NCI-H2107 (cell line): ENCODE measurements around the gene TNFAIP3.

ENCODE experiments used
- DNase-seq: peaks from one replicate; lab custom pipeline; 2025; lab: John Stamatoyannopoulos, UW

Gene TNFAIP3

GRCh38 chr6:137864812-137865508, 2.1 kb upstream of the TNFAIP3 start:
- DNase-seq = no peak

DNA sequence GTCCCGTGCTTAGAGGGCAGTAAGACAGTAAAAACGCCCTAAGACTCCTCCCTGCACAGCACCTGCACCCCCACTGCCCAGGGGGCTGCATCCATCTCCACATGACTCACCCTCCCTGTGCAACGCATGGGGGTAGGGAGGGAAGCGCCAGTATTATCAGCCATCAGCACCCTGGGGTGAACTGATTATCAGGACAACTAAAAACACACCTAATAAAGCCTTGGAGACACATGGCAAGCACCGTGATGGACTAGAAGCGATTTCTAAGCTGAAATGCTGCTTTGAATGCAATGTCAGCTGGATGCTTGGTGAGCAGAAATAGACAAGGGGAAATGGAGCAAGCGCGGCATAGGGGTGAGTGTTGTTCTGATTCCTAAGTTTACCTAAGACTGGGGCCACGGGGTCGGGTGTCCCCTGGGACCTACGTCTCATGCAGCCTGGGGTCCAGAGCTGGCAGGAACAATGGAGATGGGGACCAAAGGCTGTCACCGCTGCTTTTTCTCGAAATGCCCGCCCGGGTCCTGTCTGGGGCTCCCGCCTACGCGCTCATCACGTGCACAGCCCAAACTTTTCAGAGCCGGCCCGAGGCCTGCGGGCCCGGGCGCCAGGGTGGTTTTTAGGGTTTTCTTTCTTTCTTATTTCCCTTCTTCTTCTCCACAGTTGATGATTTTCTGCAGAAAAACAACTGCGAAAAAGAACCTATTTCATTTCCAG, 702 bp upstream of the TNFAIP3 start:
- DNase-seq = no peak

- no peak for DNase-seq
Observed at GRCh38 chr6:137867685-137868509, 838 bp downstream of the TNFAIP3 start.

- no peak for DNase-seq
Observed at GRCh38 chr6:137868721-137869548, 1.9 kb downstream of the TNFAIP3 start.

DNA sequence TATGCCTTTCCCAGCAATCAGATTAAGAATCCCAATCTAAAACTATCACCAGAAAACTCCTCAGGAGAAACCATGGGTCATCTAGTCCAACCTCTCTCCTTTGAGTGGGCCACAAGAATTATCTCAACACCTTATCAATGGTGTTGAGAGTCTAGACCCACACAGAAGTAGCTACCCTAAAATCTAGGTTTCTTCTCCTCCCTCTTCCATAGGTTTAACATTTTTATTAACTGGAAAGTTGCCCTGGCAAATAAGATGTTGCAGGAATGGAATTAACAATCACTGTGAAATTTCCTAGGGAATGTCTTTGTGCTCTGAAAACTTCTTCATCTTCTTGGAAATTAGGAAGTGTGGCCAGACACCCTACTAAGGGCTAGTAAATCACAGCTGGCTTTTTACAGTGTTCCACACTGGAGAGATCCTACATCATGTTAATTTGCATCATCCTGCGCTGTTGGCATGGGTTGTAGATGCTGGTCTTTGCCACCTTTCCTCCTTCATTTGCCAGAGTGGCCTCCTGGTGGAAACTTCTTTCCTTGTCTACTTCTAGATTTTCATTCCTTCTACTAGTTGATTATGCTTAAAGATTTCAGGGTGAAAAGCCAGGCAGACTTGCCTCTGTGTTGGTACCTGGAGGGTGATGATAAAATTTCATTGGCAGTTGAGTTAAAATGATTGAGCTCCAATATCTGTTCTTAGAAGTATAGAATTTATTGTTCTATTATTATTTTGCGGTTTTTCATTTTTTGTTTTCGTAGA, 2.7 kb downstream of the TNFAIP3 start:
- no peak for DNase-seq

DNA sequence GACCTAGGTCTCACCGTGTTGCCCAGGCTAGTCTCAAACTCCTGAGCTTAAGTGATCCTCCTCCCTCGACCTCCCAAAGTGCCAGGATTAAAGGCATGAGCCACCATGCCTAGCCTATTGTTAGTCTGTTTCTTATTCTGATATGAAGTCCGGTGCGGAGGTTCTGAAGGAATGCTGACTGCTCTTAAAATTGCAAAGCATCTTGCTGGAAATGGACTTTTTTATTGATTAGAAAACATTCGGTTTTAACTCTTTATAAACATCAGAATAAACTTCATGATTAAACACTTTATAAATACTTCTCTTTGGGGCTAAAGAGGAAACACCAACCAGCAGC, 3.2 kb downstream of the TNFAIP3 start:
- no peak for DNase-seq

DNA sequence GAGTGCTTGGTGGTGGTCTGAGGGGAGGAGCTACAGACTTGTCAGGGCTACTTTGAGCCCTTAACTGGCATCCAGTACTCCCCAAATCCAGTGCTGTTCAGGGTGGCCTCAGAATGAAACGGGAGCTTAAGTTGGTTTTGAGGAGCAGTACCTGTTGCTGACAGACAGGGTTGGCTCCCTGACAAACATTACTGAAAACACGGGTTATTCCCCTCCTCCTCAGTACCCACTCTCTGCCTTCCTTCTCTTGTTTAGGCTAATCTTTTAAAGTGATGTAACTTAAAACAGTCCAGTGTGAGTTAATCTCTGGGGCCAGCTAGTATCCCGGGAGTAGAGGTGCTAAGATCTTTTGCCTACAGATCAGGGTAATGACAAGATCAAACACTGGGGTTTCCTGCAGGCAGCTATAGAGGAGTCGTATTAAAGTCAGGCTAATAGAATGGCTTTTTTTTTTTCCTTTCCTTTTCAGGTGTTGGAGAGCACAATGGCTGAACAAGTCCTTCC, 3.7 kb downstream of the TNFAIP3 start:
- no peak for DNase-seq

GRCh38 chr6:137871291-137871690, 4.2 kb downstream of the TNFAIP3 start:
- DNase-seq = no peak

DNA sequence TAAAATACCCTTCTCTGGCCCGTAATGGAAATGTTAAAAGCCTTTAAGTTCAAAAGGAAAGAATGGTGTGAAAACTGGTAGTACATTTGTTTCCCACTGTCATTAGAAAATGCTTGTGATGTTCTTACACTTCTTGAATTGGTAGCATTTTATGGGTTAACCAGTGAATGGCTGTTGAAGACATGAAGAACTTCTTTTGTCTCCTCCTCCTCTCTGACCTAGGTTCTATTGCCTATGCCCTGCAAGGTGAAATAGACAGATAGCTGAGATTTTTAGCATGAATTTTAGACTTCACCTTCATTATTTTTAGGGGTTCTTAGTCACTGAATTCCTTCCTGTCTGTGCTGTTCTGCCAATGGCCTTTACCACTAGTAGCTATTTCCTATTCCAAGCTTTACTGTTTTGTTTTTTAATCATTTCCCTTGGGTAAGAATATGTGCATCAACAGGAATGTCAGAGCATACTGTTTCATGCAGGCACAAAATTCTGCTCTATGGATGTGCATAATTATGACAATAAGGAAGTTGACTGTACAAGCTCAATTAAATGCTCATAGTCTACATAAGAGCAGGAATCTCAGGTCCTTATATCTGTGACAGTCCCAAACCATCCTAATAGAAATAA, 4.9 kb downstream of the TNFAIP3 start:
- DNase-seq = no peak

GRCh38 chr6:137872581-137873115, 5.6 kb downstream of the TNFAIP3 start:
- DNase-seq = no peak

DNA sequence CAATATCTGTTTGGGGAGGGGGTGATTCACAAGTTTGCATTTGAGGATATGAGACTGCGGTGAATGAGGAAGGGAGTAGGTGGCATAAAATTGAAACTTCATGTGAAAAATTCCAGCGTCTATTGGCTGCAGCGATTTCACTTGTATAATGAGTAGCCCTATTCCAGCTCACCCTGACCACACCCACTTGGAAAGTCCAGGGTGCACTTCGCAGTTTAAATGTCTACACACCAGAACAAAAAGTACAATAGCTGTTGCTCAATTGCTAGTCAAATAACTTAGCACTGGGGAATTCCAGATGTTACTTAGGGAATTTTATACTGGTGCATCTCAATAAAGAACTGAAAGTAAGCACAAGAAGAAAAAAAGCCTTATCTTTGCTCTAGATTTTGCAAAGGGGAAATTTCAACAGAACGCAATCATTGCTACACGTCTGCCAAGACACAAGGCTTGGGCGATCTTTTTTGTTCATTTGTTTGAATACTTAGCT, 6.3 kb downstream of the TNFAIP3 start:
- DNase-seq = no peak

GRCh38 chr6:137874204-137875057, 7.4 kb downstream of the TNFAIP3 start:
- DNase-seq = no peak

DNA sequence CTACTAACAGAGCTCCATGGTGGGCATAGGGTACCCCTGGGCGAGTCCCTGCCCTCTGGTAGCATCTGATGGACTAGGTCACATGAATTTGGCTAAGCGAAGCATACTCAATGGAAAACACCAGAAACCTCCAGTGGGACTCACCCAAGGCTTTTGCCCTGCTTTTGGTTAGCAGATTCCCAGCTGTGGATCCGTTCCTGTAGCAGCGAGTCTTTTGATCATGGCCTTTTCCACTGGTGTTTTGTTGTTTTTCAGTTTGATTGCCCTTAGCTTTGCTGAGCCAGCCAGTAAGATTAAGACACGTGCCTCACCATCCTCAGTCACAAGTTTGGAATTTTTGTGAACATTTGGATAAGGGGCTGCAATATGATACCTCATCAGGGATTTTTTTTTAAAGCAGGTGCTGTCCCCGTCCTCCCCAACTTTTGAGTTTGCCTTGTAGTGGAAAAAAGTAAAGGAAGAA, 8.0 kb downstream of the TNFAIP3 start:
- DNase-seq = no peak

GRCh38 chr6:137875606-137876005, 8.5 kb downstream of the TNFAIP3 start:
- DNase-seq = no peak

DNA sequence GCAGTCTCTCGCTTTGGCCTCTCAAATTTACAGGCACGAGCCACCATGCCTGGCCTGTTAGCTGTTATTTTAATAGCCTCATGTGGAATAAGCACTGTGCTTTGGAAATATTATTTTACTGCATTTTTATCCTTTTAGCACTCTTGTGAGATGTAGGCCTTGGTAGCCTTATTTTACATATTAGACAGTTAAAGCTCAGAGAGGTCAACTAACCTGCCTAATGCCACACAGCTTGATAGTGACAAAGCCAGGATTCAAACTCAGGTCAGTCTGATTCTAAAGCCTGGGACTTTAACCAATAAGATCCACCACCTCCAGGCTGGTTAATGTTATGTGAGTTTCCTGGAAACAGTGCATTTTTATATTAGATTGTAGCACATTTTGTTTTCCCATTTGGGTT, 9.5 kb downstream of the TNFAIP3 start:
- DNase-seq = no peak

DNA sequence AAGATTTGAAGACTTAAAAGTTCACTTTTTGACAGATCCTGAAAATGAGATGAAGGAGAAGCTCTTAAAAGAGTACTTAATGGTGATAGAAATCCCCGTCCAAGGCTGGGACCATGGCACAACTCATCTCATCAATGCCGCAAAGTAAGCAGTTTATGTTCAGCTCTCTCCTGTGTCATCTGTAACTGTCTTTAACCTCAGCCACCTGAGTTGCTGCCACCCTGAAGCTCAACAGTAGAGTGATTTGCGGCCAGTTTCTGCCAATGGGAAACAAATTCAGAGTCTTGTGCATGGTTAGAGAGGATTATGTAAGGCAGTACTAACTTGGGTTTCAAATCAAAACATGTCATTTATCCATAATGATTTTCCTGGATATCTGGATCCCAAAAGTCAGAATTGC, 10.1 kb downstream of the TNFAIP3 start:
- no peak for DNase-seq

DNA sequence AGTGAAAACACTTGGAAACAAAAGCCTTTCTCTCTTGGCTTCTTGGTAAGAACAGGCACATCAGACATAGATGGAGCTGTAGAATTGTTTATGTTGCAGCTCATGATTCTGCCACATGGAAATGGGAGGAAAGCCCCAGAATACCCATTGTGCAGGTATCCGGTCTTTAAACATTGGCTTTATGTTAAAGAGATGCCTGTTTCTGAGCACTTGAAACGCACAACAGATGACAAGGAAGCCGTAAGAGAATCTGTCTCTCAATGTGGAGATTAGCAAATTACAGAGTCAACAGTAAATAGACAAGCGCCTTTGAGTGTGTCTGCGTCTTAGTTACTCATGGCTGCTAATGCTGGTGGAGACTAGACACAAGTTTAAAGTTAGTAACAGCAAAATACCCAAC, 10.5 kb downstream of the TNFAIP3 start:
- DNase-seq = no peak

- DNase-seq = no peak
Observed at GRCh38 chr6:137878029-137878428, 11.0 kb downstream of the TNFAIP3 start.
